BJ (cell line): Measurements from ENCODE around the gene TOX2. TPM values are rescaled to one million over a fixed set of nuclear protein-coding genes. Genes with fewer than 3 reads are reported as not detected.

Experiments
- CTCF ChIA-PET: fragments of 350-600 bp; formaldehyde crosslinking; extraction: SDS; loops from one replicate; lab custom pipeline; 2021; ENCODE audit warnings: antibody characterized with exemption, inconsistent platforms; lab: Yijun Ruan, JAX
- POLR2A ChIA-PET: fragments of 300-600 bp; sonication (Branson Sonifier 250); formaldehyde crosslinking; extraction: SDS; loops from one replicate; lab custom pipeline; 2021; ENCODE audit warnings: antibody characterized with exemption; lab: Charles Lee
- DNase-seq: peaks from one replicate; pipeline ENCODE4 v3.0.0-alpha.2; 2011; ENCODE audit warnings: low read depth
- H3K27me3 ChIP-seq: 2 replicates; pipeline ENCODE4 v1.6.0; 2011; ENCODE audit warnings: low read length; ENCODE audit not compliant: control insufficient read depth, insufficient read depth
- H3K36me3 ChIP-seq: 2 replicates; pipeline ENCODE4 v1.5.1; 2011; ENCODE audit warnings: low read length; ENCODE audit not compliant: control insufficient read depth, insufficient read depth
- H3K4me3 ChIP-seq: 2 replicates; pipeline ENCODE4 v1.5.1; 2011; ENCODE audit warnings: low read depth, mild to moderate bottlenecking, control low read depth, low read length
- CTCF ChIP-seq: IDR thresholded peaks from 2 replicates; pipeline ENCODE4 v1.5.1; 2011; ENCODE audit warnings: low read depth, mild to moderate bottlenecking, control low read depth, inconsistent platforms, low read length, moderate library complexity; ENCODE audit not compliant: insufficient read depth
- polyA plus RNA-seq: library from polyadenylated mRNA; depleted of rRNA; stranded (reverse); fragments of >200 nt; gene quantifications from 2 replicates; pipeline ENCODE4 v1.2.3, GENCODE V29; 2011

Gene TOX2
- polyA plus RNA-seq, 1 experiment, result 7.6 TPM

- Histone ChIP-seq H3K36me3 (no peaks in the 10 kb centered on the region; the same call in 1 of the 2 replicates), H3K4me3 (no peak overlapping the region), H3K27me3 (no peaks in the 10 kb centered on the region)
- TF ChIP-seq CTCF, result no peak
- DNase-seq, result no peak
- ChIA-PET POLR2A (no interaction called here), CTCF (interaction anchor here (0.6 to 2.1 kb wide), 3 partner anchors 22 to 268 kb away, joined by 3 to 8 read pairs (median 4); no protein-coding TSS in a partner anchor)
Observed at GRCh38 chr20:44017905-44018258, 103.2 kb downstream of the TOX2 start.

DNA sequence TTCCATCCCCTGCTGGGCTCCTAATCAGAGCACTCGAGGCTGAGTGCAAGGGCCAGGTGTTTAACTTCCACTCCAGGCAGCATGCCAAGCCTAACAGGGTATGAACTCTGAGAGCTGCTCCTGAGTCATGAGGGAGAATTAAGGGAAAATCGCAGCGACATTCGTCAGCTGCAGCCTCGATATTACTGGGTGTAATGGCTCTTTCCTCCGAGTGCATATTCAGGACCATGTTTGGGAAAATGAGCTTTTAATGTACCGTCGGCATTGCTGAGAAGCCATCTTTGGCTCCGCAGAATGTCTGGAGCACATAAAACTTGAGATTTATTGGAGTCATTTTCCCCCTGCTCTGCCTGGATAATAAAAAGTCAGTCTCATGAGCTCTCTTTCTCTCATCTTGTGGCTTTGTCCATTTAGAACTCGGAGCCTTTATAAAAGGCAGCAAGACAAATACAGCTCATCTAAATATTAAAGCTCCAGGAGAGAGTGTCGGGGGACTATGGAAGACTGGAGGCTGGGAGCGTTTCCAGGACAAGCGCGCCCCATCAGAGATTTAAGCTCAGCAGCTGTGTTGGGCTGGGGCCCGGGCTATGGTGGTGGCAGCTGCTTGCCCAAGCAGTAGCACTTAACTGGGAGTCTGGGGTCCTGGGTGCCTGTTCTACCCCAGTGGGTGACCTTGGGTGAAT lies 103.7 kb downstream of the TOX2 start:
- H3K4me3 ChIP-seq, result no peak overlapping the region
- POLR2A ChIA-PET, result no interaction called here

DNA sequence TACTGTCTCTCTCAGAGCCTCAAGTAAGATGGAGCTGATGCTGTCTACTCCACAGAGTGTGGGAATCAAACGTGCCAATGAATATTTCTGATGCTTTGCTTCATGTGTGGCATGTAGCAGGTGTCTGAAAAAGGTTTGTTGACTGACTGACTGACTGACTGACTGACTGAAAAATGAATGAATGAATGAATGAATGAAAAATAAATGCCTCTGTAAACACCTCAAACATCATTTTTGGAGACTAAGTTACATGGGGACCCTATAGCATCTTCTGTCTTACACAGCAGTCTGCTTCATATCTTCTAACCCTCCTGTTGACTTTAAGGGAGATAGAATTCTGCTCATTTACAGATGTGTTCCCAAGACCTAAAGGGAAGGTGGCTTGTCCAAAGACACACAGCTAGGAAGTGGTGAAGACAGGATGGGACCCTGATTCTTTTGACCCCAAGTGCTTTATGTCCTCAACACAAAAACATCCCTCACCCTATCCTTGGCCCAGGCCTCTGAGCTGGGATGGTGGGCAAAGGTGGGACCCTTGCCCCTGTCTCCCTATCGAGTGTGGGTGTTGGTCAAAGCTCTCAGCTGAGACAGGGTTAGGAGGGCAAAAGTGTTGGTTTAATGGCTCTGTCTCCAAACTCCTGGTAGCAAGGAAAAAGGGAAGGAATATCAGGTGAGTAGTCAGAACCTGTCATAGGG lies 104.4 kb downstream of the TOX2 start:
- ChIA-PET POLR2A (no interaction called here), CTCF (interaction anchor here (0.6 to 2.1 kb wide), 3 partner anchors 21 to 269 kb away, joined by 3 to 8 read pairs (median 4); no protein-coding TSS in a partner anchor)
- no peaks in the 10 kb centered on the region; the same call in 1 of the 2 replicates for H3K36me3 ChIP-seq
- no peak overlapping the region for H3K4me3 ChIP-seq
- no peak for DNase-seq
- no peaks in the 10 kb centered on the region for H3K27me3 ChIP-seq
- no peak for TF ChIP-seq CTCF

More for the DNA sequence above, 103.7 kb downstream of the TOX2 start:
- CTCF ChIA-PET, result interaction anchor here (0.6 to 2.1 kb wide), 4 partner anchors 22 to 268 kb away, joined by 3 to 8 read pairs (median 4); no protein-coding TSS in a partner anchor
- DNase-seq, result peak; percentile 61
- TF ChIP-seq CTCF, result no peak
- Histone ChIP-seq H3K36me3 (no peaks in the 10 kb centered on the region; the same call in 1 of the 2 replicates), H3K27me3 (no peaks in the 10 kb centered on the region)

DNA sequence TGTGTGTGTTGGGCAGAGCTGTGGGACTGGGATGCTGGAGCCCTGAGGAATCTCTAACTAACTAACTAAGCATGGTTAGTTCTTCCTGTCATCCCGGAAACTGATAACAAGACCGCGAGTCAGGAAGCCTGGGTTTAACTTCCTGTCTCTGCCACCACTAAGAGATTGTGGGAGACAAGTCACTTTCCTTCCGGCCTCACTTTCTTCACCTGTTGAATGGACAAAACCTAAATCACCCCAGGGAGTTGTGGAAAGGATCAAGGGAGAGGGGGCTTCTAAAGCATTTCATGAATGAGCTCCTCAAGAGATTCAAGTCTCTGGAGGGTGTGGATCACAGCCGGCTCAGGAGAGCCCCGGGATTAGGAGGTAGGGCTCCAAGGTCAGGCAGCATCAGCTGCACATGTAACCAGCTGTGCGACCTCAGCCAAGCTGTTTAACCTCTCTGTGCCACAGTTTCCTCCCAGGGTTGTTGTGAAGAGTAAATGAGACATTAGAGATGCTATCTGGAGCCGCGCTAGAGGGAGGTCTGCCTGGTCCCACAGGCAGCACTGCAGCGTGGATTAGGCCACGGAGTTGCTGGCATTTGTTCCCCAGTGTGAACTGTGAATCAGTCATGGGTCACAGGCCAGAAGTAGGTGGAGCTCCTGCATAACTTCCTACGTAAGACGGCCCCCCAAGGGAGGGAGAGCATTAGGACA lies 105.1 kb downstream of the TOX2 start:
- no peaks in the 10 kb centered on the region for H3K27me3 ChIP-seq
- POLR2A ChIA-PET, result no interaction called here
- no peak for TF ChIP-seq CTCF
- no peak overlapping the region for H3K4me3 ChIP-seq
- H3K36me3 ChIP-seq, result no peaks in the 10 kb centered on the region; the same call in 1 of the 2 replicates
- CTCF ChIA-PET, result interaction anchor here (2.1 kb wide), 1 partner anchor 270 kb away, joined by 8 read pairs; no protein-coding TSS in a partner anchor
- DNase-seq, result no peak
